GM13976 (cell line): ENCODE measurements around the gene TMEM225.

Source experiments
- DNase-seq: peaks from one replicate; pipeline ENCODE4 v3.0.0; 2012; ENCODE audit warnings: low spot score
- CTCF ChIP-seq: IDR thresholded peaks from 2 replicates; pipeline ENCODE4 v1.5.1; 2012; ENCODE audit warnings: borderline replicate concordance, mild to moderate bottlenecking; ENCODE audit not compliant: insufficient read depth; ENCODE audit errors: extremely low read depth, missing control alignments, control extremely low read depth
- in situ Hi-C: fragments of 300-500 bp; cut with MboI; formaldehyde crosslinking; loops from one replicate; pipeline ENCODE4 v1.12.0; 2022; ENCODE audit warnings: low sequenced_read_pairs, mixed read lengths, inconsistent platforms; ENCODE audit not compliant: unreplicated experiment

TMEM225 gene

GRCh38 chr11:123885570-123885969 is at the start of gene TMEM225:
TMEM225 (minus strand) TSS chr11:123885670; CDS start chr11:123885425, 245 bp downstream.
- TF ChIP-seq CTCF: no peak
- DNase-seq: no peak
- in situ Hi-C loops: no loop called here

- DNase-seq: no peak
- no peak for TF ChIP-seq CTCF
- in situ Hi-C loops: no loop called here
These were observed 38.6 kb upstream of the TMEM225 start for GRCh38 chr11:123924027-123924426.

- no peak for TF ChIP-seq CTCF
- in situ Hi-C loops: no loop called here
- no peak for DNase-seq
These were observed 35.5 kb upstream of the TMEM225 start for GRCh38 chr11:123920943-123921342.

- TF ChIP-seq CTCF: no peak
- in situ Hi-C loops: no loop called here
- no peak for DNase-seq
These were observed 20.4 kb upstream of the TMEM225 start for GRCh38 chr11:123905826-123906225.

GRCh38 chr11:123904932-123905331 is 19.5 kb upstream of the TMEM225 start:
- in situ Hi-C loops: no loop called here
- no peak for TF ChIP-seq CTCF
- no peak for DNase-seq

GRCh38 chr11:123903932-123904331 is 18.5 kb upstream of the TMEM225 start:
- TF ChIP-seq CTCF: no peak
- DNase-seq: peak; percentile 3

GRCh38 chr11:123901867-123902266 is 16.4 kb upstream of the TMEM225 start, which contains the start of gene OR8D4:
OR8D4 (plus strand) TSS chr11:123902167; CDS start chr11:123906432, 4,265 bp downstream.
- in situ Hi-C loops: no loop called here
- no peak for DNase-seq
- no peak for TF ChIP-seq CTCF

More at GRCh38 chr11:123903932-123904331, 18.5 kb upstream of the TMEM225 start:
- in situ Hi-C loops: no loop called here
